HL-60 (cell line): Measurements from ENCODE around the gene CPED1.

Experiments used
- DNase-seq, 2 experiments: peaks; one replicate each; pipeline ENCODE4 v3.0.0-alpha.2; 2010 to 2020; ENCODE audit warnings: low read depth in 1 of 2, low spot score in 1 of 2
- H3K27ac ChIP-seq: fragments of 250-450 bp; sonication (Bioruptor Pico); replicated peaks from 2 replicates; pipeline ENCODE4 v1.5.1; 2020; ENCODE audit warnings: mild to moderate bottlenecking, moderate library complexity
- H3K27me3 ChIP-seq: fragments of 250-450 bp; sonication (Bioruptor Pico); 2 replicates; pipeline ENCODE4 v1.5.1; 2021; ENCODE audit warnings: mild to moderate bottlenecking, moderate library complexity; ENCODE audit not compliant: insufficient read depth, poor library complexity, severe bottlenecking
- H3K4me3 ChIP-seq: replicated peaks from 2 replicates; pipeline ENCODE4 v1.5.1; 2011; ENCODE audit warnings: mild to moderate bottlenecking, control low read depth, low read length; ENCODE audit not compliant: insufficient read depth
- GABPA ChIP-seq: IDR thresholded peaks from 2 replicates; pipeline ENCODE4 v1.6.1; 2012; ENCODE audit warnings: low read depth
- POLR2AphosphoS5 ChIP-seq: IDR thresholded peaks from 2 replicates; pipeline ENCODE4 v1.6.1; 2012; ENCODE audit warnings: low read depth
- SPI1 ChIP-seq: IDR thresholded peaks from 2 replicates; pipeline ENCODE4 v1.6.1; 2012; ENCODE audit warnings: low read depth, mild to moderate bottlenecking, borderline replicate concordance
- TF ChIP-seq, protein P1 (sequence below): IDR thresholded peaks from 2 replicates; pipeline ENCODE4 v1.6.1; 2012; ENCODE audit warnings: low read depth; ENCODE audit not compliant: insufficient replicate concordance
- TF ChIP-seq, protein P2 (sequence below): IDR thresholded peaks from one replicate; pipeline ENCODE4 v1.5.1; 2011; ENCODE audit warnings: low read length, control low read depth, inconsistent platforms; ENCODE audit not compliant: insufficient read depth

The CPED1 gene

DNA sequence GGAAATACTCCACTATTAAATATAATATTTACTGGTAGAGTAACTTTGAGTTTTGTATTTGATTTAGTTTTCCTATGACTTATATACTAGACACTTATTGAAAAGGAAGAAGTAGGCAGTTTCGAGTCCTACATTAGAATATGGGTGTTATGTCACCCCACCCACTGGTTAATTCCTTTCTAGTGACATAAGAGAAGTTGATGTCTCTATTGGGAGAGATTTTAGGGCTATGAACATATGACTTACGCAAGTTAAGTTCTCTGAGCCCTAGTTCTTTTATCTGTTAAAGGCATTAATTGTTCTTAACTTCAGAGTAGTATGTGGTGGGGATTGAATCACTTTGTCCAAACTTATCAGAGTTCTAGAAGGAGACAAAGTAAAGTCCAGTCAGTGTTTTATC is 30.5 kb downstream of the CPED1 start:
- Histone ChIP-seq H3K27ac (no peak overlapping the region), H3K27me3 (no peaks in the 10 kb centered on the region), H3K4me3 (no peak overlapping the region)
- no peak for DNase-seq
- TF ChIP-seq, protein P1, sequence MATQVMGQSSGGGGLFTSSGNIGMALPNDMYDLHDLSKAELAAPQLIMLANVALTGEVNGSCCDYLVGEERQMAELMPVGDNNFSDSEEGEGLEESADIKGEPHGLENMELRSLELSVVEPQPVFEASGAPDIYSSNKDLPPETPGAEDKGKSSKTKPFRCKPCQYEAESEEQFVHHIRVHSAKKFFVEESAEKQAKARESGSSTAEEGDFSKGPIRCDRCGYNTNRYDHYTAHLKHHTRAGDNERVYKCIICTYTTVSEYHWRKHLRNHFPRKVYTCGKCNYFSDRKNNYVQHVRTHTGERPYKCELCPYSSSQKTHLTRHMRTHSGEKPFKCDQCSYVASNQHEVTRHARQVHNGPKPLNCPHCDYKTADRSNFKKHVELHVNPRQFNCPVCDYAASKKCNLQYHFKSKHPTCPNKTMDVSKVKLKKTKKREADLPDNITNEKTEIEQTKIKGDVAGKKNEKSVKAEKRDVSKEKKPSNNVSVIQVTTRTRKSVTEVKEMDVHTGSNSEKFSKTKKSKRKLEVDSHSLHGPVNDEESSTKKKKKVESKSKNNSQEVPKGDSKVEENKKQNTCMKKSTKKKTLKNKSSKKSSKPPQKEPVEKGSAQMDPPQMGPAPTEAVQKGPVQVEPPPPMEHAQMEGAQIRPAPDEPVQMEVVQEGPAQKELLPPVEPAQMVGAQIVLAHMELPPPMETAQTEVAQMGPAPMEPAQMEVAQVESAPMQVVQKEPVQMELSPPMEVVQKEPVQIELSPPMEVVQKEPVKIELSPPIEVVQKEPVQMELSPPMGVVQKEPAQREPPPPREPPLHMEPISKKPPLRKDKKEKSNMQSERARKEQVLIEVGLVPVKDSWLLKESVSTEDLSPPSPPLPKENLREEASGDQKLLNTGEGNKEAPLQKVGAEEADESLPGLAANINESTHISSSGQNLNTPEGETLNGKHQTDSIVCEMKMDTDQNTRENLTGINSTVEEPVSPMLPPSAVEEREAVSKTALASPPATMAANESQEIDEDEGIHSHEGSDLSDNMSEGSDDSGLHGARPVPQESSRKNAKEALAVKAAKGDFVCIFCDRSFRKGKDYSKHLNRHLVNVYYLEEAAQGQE, result no peak
- TF ChIP-seq SPI1 (no peak), GABPA (no peak), POLR2AphosphoS5 (no peak)
- TF ChIP-seq, protein P2, sequence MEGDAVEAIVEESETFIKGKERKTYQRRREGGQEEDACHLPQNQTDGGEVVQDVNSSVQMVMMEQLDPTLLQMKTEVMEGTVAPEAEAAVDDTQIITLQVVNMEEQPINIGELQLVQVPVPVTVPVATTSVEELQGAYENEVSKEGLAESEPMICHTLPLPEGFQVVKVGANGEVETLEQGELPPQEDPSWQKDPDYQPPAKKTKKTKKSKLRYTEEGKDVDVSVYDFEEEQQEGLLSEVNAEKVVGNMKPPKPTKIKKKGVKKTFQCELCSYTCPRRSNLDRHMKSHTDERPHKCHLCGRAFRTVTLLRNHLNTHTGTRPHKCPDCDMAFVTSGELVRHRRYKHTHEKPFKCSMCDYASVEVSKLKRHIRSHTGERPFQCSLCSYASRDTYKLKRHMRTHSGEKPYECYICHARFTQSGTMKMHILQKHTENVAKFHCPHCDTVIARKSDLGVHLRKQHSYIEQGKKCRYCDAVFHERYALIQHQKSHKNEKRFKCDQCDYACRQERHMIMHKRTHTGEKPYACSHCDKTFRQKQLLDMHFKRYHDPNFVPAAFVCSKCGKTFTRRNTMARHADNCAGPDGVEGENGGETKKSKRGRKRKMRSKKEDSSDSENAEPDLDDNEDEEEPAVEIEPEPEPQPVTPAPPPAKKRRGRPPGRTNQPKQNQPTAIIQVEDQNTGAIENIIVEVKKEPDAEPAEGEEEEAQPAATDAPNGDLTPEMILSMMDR, result no peak

DNA sequence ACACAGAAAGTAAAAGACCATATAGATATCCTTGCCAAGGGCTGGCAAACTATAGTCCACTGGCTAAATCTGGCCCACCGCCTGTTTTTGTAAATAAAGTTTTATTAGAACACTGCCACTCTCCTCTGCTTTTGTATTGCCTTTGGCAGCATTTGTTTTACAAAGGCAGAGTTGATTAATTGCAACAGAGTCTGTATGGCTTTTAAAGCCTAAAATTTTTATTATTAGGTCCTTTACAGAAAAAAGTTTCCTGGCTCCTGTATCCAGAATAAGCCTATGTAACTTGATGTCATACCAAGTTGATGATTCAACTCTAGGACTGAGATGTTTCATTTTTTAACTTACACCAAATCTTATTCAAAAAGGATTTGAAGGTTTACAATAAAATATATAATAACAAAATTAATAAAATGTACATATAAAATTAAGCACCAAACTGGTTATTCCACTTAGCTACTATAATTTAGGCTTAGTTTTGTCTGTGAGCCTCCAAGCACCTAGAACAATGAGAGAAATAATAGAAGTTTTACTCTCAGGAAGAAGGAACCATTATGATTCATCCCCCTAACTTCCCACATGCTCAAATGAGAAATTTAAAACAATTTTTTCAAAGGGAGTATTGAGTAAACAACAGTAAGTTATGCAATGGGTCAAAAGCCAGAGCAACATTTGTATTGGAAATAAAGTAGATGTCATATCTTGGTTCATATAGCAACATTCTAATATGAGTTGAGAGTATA is 31.9 kb downstream of the CPED1 start:
- no peaks in the 10 kb centered on the region for H3K27me3 ChIP-seq
- DNase-seq, result peak in 1 of 2 experiments; percentile 7
- TF ChIP-seq POLR2AphosphoS5, result no peak
- TF ChIP-seq, protein P2, result no peak
- TF ChIP-seq, protein P1, result no peak
- no peak for TF ChIP-seq SPI1
- TF ChIP-seq GABPA, result no peak
- H3K4me3 ChIP-seq, result no peak overlapping the region
- peak overlapping the region; percentile 40 for H3K27ac ChIP-seq

DNA sequence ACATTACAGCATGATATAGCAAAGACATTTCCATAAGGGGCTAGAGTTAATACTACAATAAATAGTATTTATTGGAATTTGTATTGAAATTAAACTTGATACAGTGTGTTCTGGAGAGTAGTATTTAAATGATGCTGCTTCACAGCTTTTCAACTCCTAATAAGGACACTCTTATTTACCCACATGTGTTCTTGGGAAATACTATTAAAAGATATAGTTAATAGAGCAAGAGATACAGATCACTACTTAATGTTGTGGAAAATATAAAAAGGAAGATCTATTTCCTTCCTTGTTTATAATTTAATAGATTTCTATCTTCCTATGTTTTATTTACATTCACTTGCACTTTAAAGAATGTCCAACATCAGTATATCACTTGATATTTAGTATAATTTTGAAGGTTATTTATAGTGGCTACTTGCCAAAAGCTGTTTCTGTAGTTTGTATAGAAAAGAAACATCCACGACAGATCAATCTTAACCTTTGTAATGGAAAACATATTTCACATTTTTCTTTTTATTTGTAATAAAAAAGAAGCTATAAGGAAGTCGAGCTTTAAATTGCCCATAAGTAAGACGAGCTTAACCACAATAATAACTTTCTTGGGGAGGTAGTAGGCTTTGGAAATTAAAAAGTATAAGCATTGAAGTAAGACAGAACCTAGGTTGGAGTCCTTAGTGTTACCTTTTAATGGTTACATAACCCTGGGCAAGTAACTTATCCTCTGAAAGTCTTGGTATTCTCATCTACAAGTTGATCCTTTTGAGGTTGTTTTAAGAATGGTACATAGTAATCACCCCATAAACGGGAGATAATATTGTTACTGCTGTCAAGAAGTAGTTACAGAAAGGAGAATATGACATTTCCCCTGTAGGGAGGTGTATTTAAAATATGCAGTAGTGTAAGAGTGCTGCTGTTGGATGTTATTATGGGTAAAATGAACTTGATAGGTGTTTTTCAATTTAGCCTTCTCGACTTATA is 32.8 kb downstream of the CPED1 start:
- no peak for DNase-seq
- TF ChIP-seq GABPA (no peak), SPI1 (no peak)
- no peaks in the 10 kb centered on the region for H3K27me3 ChIP-seq
- H3K27ac ChIP-seq, result peak overlapping the region; percentile 40
- no peak overlapping the region for H3K4me3 ChIP-seq

DNA sequence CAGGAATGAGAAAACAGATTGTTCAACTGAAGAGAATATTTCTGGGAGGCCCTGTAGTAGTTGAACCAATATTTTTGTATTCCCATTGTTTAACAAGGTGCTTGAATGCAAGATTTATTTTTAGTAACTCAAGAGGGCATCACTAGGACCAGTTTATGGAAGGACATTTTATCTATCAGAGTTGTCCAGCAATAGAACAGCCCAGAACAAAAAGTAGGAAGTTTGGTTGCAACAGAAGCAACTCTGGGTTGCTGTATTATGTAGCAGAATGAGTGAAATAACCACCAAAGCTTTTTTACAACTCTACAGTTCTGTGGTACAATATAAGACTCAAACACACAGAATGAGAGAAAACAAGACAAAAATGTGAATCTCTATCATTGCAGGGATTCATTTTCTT is 34.7 kb downstream of the CPED1 start:
- Histone ChIP-seq H3K27me3 (no peaks in the 10 kb centered on the region), H3K4me3 (no peak overlapping the region), H3K27ac (no peak overlapping the region)
- TF ChIP-seq, protein P1, result no peak
- no peak for TF ChIP-seq SPI1
- TF ChIP-seq GABPA, result no peak
- DNase-seq, result no peak
